PC-3 (cell line): ENCODE data around the gene RBKS.

Source experiments
- CTCF ChIP-seq: fragments of 300-600 bp; sonication (generic); conservative IDR thresholded peaks from 2 replicates; pipeline ENCODE4 v1.5.1; 2017; ENCODE audit warnings: antibody characterized with exemption, low read depth, mild to moderate bottlenecking, low read length
- EZH2phosphoT487 ChIP-seq: fragments of 300-600 bp; sonication (generic); IDR thresholded peaks from 2 replicates; pipeline ENCODE4 v1.6.1; 2018; ENCODE audit warnings: mild to moderate bottlenecking, antibody characterized with exemption, low read length, borderline replicate concordance

GRCh38 chr2:27822049-27822448 lies 68.1 kb downstream of the RBKS start:
- TF ChIP-seq CTCF (no peak), EZH2phosphoT487 (no peak)
